ENCODE data around the gene GPRIN1. TPM values are rescaled to one million over a fixed set of nuclear protein-coding genes. Genes with fewer than 3 reads are reported as not detected.

The GPRIN1 gene
- total RNA-seq, 4 donors from 2014 or later = 0.16 to 0.75 (median 0.39) TPM

DNA sequence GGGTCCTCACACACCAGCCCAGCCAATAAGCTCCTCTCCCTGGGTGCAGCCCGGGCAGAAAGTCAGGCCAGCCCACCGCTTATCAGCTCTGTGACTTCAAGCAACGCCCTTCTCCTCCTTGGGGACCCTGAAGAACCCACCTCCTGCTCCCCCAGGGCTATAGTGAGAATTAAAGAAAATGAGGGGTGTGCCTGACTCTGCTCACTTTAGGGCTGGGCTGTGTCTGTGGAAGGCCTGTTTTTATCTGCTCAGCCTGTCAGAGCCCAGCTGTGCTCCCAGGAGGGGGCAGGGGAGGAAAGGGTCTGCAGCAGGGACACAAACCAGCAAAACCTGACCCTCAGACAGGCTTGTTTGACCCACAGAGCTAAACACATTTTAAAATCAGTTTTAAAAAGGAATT lies 3.9 kb downstream of the GPRIN1 start:
- TF ChIP-seq, protein P1, sequence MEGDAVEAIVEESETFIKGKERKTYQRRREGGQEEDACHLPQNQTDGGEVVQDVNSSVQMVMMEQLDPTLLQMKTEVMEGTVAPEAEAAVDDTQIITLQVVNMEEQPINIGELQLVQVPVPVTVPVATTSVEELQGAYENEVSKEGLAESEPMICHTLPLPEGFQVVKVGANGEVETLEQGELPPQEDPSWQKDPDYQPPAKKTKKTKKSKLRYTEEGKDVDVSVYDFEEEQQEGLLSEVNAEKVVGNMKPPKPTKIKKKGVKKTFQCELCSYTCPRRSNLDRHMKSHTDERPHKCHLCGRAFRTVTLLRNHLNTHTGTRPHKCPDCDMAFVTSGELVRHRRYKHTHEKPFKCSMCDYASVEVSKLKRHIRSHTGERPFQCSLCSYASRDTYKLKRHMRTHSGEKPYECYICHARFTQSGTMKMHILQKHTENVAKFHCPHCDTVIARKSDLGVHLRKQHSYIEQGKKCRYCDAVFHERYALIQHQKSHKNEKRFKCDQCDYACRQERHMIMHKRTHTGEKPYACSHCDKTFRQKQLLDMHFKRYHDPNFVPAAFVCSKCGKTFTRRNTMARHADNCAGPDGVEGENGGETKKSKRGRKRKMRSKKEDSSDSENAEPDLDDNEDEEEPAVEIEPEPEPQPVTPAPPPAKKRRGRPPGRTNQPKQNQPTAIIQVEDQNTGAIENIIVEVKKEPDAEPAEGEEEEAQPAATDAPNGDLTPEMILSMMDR (IDR thresholded peaks at IDR 0.05; ENCODE audit: low read depth) = no peak

GRCh38 chr5:176603091-176603490 lies 6.9 kb downstream of the GPRIN1 start:
- TF ChIP-seq, protein P1 (IDR thresholded peaks at IDR 0.05; ENCODE audit: low read depth) = no peak

DNA sequence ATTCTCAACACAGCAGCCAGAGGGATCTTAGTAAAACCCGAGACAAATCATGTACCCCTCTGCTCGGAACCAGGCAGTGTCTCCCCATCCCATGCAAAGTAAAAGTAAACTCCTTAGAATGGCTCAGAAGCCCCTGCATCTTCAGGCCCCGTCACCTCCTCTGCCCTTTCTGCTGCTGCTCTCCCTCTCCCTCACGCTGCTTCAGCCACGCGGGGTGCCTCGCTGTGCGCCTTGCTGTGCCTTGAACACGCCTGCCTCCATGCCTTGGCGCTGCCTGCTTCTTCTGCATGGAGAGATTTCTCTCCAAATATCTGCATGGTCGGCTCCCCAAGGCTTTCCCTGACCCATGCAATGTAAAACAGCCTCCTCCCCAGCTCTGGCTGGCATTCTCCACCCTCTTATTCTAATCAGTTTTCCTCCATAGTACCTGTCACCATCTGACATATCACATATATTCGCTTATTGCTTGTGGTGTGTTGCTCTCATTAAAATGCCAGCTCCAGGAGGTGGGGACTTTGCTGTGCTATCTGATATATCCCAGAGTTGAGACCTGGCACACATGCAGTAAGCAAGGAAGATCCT lies 8.0 kb downstream of the GPRIN1 start:
- TF ChIP-seq, protein P1 (IDR thresholded peaks at IDR 0.05; ENCODE audit: low read depth) = no peak

GRCh38 chr5:176597417-176598389 lies 12.3 kb downstream of the GPRIN1 start:
- TF ChIP-seq, protein P1 (IDR thresholded peaks at IDR 0.05; ENCODE audit: low read depth) = no peak

GRCh38 chr5:176596689-176597416 lies 13.1 kb downstream of the GPRIN1 start:
- TF ChIP-seq, protein P1 (IDR thresholded peaks at IDR 0.05; ENCODE audit: low read depth) = no peak

GRCh38 chr5:176596069-176596644 lies 13.8 kb downstream of the GPRIN1 start:
- TF ChIP-seq, protein P1 (IDR thresholded peaks at IDR 0.05; ENCODE audit: low read depth) = no peak
